ENCODE data around the gene LAMA3. TPM values are rescaled to one million over a fixed set of nuclear protein-coding genes. Genes with fewer than 3 reads are reported as not detected.

LAMA3 gene
- total RNA-seq, 1 experiment from 2014 or later = 9.5 TPM

DNA sequence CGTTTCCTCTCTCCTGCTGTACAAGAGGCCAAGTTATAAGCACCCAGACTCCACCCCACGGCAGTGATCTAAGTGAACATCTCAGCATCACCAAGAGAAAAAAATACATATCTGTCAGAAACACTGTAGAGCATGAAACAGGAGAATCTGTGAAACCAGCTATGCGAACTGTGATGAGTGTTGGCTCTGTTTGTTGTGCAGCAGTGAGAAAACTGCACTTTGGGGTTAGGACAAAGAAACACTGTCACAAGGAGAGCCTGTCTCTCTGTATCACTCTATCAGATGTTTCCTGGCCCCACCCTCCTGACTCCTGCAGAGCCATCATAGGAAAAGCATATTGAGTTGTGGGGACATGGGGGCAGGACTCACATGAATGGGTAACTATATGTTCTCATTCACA lies 87.1 kb downstream of the LAMA3 start:
- DNase-seq (ENCODE audit: low spot score) = no peak

DNA sequence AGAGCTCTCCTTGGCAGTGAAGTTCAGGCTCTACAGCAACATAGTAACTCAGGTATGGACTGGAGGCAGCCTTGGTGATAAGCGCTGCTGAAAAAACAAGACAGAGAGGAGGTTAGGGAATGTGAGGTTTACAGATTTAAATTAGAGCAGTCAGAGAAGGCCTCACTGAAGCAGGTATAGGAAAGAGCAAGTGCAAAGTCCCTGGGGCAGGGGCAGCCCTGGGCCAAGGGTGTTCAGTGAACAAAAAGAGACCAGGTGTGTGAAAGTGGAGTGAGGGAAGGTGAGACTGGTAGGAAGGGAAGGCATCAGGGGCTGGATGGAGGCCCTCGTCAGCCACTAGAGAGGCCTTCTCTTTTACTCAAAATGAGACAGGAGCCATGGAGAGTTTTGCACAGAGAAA lies 89.6 kb downstream of the LAMA3 start:
- DNase-seq (ENCODE audit: low spot score) = no peak

DNA sequence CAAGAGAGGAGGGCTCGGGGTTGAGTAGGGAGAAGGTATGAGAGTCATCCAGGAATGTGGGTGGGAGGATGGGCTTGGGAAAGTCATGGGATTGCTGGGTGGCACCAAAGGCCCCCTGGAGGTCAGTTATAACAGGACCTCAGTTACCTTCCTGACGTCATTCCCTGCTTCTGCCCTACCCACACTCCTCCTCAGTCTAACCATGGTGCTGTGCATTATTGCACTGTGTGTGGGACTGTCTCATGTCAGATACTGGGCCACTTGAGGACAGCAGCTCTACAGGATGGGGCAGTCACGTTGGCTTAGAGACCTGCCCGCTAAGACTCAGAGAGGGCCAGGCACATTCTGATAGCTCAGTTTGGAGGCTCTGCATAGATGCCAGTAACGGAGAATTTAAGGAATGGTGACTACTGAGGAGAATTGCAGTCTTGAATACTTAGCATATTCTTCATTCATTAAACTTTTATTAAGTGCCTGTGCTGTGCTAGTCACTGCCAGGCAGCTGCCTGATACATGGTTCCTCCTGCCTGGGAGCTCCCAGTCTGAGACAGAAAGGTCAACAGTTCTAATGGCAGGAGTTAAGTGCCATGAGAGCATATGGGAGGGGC lies 90.5 kb downstream of the LAMA3 start:
- peak; percentile 41 for DNase-seq (ENCODE audit: low spot score)

DNA sequence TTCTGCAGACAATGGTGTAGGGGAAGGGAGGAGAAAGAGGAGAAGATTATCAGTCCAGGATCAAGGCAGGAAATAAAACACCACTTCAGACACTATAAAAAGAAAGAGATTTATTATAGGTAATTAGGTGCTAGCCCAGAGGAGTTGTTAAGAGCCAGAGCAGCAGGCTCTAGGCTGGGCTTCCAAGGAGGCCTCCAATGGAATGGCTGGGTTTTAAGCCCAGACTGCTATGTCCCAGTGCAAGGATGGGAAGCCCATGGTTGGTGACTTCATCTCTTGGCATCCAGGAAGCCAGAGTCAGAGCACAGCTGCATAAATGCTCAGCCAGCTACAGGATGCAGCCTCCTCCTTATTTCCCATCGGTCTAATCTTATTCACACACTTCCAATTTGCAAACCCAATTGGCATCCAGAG lies 95.6 kb downstream of the LAMA3 start:
- DNase-seq (ENCODE audit: low spot score) = no peak

DNA sequence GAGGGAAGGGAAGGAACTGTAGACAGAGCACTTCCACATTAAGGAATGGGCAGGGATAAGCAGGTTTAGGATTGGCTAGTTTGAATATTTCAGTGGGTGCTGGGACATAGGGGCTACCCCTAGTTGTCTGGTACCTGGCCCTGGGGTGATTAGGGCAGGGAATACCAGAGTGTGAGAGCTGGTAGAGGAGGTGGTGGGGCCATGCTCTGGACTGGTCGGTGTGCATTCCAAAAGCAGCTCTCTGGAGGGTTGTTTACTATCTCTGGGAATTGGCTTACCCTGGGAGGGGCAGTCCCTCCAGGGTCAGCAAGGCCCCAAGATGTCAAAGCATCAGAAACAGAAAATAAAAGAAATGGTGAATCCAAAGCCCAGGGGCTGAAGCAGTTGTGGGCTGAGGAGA lies 103.8 kb downstream of the LAMA3 start:
- no peak for DNase-seq (ENCODE audit: low spot score)

DNA sequence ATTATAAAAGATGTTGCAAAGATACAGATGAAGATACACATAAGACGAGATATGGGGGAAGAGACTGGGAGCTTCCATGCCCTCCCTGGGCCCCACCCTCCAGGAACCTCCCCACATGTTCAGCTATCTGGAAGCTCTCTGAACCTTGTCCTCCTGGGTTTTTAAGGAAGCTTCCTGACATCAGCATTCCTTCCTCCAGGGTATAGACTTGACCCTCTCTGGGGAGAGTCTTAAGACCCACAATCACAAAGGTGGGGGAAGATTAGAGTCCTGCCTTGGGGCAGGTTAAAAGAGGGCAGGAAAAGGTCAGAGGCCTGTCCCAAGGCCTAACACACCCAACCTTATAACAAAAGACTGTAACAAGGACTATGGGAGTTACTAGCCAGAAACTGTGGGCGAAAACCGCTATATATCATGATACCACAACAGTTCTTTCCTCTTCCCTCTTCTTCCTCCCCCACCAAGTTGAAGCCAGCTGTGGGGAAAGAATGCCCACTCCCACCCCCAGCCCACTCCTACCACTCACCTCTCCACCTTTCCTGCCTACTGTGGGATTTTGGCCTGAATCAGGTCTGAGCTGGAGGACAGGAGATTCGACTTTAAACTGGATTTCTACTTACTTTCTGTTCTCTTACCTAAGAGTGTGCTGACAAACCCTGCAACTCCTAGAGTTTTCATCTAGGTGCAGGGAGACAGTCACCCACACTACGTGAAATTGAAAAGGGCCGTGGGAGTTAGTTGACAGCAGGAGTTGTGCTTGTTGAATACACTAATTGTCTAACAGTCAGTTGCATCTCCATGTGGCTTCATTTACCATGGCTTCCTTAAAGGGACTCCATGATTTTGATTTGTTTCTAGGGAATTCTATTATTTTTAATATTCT lies 105.0 kb downstream of the LAMA3 start:
- no peak for DNase-seq (ENCODE audit: low spot score)

DNA sequence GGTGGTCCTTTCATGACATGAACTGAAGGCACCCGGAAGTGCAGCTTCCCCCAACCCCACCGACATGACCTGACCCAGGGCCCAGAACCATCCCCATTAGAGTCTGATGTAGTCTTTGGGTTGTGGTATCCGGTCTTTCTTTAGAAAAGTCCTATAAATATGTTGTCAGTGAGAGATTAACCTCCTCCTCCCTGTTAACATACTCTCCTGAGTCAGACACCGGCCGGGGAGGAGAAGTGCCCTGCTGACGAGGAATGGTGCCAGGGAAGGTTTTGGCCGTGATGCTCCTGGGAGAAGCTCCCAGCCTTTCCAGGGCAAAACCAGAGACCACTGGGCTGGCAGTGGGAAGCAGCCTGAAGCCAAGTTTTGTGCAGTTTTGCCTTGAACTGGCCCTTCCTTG lies 109.0 kb downstream of the LAMA3 start:
- DNase-seq (ENCODE audit: low spot score) = no peak

DNA sequence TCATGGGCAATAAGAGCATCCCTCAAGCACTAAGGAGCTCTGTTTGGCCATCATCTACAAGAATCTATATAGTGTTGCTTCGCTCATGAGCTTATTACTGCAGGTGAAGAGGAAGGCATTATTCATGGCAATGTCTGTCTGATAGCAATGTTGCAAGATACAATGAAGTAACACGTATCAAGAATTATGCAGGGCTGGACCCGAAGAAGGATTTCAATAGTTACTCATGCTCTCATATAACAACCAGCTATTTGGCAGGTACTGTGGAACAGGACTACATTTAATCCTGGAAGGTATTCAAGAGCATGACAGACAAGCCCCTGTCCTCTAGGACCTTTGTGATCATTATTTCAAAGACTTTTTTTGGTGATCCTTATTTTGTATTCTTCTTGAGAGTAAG lies 109.6 kb downstream of the LAMA3 start:
- no peak for DNase-seq (ENCODE audit: low spot score)

DNA sequence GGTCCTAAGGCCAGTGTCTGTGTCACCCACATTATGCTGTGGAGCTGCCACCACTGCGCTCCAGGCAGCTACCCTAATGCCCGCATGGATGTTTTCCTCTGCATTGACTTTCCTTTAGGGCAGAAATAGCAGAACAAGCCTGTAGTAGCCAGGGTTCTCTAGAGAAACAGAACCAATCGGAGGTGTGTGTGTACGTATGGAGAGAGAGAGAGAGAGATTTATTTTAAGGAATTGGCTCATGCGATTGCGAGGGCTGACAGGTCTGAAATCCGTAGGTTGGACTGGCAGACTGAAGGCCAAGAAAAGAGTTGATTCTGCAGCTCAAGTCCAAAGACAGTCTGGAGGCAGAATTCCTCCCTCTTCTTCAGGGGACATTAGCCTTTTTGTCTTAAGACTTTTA lies 110.3 kb downstream of the LAMA3 start:
- DNase-seq (ENCODE audit: low spot score) = no peak

DNA sequence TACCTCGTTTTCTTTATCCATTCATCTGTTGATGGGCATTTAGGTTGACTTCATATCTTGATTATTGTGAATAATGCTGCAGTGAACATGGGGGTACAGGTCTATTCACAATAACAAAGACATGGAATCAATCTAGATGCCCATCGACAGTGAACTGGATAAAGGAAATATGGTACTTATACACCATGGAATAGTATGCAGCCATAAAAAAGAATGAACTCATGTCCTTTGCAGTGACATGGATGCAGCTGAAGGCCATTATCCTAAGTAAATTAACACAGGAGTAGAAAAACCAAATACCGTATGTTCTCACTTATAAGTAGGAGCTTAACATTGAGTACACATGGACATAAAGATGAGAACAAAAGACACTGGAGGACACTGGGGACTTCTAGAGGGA lies 111.6 kb downstream of the LAMA3 start:
- no peak for DNase-seq (ENCODE audit: low spot score)

DNA sequence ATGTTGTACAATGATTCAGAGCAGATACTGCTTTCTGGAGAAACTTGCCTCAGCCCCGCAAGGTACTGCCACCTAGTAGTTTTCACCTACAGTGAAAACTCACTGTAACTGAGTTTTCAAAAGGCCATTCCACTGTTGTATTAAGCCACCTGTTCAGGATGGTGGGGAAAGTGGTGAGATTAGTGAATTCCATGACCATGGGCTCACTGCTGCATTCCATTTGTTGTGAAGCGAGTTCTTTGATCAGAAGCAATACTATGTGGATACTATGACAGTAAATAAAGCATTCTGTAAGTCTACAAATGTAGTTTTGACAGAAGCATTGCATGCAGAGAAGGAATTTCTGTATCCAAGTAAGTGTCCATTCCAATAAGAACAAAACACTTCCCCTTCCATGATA lies 113.6 kb downstream of the LAMA3 start:
- DNase-seq (ENCODE audit: low spot score) = no peak

DNA sequence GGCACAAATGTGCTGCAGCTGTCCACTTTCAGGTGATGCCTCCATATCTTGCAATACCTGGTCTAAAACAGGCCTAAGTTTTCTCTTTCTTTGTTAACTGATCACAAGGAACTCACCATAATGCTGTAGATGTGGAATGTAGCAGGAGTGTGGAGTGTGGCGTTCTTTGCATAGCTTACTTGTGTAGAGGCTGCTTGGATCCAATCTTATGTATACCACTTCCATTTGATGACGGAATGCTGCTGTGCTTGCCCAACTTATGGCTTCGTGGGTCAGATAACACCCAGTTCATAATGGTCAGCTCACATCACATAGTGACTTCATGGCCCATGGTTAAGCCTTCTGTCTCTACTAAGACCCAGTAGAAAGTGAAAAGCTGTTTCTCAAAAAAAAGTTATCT lies 114.5 kb downstream of the LAMA3 start:
- no peak for DNase-seq (ENCODE audit: low spot score)

DNA sequence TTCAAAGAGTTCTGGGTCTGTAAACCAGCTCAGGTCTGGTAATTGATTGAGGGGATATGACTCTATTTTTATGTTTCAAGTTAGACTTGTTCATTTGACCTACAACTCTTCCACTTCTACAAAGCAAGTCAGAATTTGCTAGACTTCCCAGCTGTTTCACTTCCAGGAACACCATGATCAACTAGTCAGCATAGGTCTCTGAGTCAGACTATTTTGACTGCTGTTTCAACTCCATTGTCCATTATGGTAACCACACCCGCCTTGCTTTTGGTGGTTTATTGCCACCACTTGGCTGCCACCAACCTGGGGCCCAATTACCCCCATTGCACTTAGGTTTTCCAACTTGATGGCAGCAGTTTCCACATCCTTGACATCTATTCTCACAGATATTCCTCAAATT lies 116.6 kb downstream of the LAMA3 start:
- DNase-seq (ENCODE audit: low spot score) = no peak

DNA sequence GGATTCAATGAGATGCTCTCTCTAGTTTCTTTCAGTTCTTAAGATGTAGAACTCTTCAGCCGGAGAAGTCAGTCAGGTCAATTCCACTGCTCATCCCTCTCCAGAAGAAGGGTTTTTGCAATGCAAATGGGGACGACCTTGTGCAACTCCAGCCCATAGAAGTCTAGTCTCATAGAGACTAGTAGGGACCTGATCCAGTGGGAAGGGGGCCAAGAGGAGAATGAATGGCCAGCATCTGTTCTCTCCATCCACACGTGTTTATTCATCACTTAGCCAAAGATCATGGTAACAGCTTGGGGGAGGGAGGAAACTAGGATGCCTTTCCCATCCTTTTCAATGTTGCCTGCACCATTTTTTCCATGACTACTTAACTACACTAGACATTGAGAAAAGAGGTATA lies 120.2 kb downstream of the LAMA3 start:
- no peak for DNase-seq (ENCODE audit: low spot score)

DNA sequence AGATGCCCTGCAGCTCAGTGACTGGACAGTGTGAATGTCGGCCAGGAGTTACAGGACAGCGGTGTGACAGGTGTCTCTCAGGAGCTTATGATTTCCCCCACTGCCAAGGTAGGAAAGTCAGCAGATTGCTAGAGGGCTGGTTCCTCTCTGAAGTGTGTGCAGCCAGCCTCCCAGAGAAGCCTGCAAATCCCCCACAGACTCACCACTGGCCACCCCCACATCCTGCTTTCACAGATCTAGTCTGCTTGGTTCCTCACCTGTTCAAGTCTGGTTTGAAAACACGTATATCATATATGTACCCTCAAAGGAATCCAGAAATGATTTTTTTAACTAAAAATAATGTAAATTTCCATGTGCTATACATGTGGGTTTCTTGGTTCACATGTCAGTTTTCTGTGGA lies 121.1 kb downstream of the LAMA3 start:
- no peak for DNase-seq (ENCODE audit: low spot score)

DNA sequence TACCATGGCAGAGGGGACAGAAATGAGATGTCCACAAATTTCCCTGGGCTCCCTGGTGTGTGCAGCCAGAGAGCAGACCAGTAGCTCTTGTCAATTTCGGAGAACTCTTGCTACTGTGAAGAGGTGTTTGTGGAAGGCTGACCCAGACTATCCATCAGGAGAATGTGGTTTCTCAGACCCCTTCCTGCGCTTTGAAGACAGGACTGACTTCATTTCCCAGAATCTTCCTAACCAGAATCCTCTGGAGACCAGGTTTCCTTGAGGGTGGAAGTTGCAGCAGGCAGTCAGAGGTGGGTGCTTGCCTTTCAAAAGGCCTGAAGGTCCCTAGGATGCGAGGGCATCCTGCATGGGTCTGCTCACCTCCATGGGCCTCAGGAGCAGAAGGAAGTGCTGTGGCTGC lies 121.9 kb downstream of the LAMA3 start:
- DNase-seq (ENCODE audit: low spot score) = no peak

DNA sequence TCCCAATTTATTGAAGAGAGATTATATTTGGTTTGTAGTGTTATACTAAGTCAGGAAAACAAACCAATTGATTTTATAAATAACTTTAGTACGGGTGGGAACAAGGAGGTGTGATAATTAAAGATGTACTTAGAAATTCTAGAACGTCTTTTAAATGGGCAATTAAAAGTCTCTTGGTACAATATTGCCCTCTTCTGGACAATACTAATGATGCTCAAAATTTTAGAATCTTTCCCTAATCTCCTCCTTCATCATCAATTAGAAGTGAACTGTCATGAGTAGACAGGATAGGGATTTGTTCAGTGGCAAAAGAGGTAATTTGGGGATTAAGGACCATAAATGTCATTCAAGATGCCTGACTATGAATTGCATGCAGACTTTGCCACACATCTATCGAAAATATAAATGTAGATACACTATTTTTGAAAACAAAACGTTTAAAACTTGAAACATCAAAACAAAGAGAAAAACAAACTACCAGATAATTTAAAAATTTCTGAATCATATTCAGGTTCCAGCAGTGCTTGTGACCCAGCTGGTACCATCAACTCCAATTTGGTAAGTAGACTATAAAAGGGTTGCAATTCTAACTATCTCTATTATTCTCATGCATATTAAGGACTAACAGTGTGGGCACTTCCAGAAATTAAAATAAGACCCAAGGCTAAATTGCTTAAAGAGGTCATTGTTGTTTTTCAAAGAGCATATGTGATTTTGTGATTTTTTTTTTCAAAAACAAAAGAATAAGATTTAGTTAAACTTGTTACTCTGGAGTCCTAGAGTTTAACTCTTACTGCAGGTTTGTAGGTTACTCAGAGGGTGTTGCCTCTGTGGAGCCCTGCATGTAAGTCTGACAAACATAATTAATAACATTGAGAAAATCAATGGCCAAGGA lies 123.5 kb downstream of the LAMA3 start:
- DNase-seq (ENCODE audit: low spot score) = peak; percentile 39

DNA sequence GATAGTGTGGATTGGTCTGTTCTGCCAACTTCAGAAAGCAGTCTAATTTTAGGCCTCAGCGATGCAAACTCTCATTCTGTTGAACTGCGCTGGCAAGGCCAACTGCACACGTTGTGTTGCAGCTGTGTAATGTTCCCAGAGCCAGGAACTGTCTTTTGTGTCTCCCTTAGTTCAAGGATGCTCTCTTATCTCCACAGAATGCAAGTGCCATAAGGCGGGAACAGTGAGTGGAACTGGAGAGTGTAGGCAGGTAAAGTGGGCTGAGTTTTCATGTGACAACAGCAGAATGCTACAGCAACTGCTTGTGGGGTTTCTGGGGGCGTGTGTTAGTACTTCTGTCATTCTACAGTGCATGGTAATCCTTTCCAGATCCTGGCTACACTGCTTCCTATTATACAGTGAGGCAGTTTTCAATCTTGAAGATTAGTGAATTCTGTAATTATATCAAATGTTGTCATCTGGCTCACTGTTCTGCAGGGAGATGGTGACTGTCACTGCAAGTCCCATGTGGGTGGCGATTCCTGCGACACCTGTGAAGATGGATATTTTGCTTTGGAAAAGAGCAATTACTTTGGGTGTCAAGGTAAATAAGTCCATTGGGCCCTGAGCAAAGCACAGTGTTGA lies 125.8 kb downstream of the LAMA3 start:
- DNase-seq (ENCODE audit: low spot score) = no peak

DNA sequence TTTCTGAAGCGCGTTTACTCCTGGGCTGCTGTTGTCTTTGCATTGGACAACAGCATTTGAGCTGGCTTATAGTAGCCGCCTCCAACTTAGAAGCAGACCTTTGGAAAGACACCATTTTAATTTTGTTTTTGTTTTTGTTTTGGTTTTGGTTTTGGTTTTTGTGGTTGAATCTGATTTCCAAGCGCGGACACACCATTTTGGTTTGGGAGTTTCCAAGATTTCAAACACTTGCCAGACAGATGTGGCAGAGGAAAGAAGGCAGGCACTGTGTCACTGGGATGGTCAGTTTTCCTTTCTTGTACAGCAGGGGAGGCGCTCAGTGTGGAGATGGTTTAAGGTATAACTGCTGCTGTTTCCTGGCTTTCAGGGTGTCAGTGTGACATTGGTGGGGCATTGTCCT lies 126.8 kb downstream of the LAMA3 start:
- no peak for DNase-seq (ENCODE audit: low spot score)

DNA sequence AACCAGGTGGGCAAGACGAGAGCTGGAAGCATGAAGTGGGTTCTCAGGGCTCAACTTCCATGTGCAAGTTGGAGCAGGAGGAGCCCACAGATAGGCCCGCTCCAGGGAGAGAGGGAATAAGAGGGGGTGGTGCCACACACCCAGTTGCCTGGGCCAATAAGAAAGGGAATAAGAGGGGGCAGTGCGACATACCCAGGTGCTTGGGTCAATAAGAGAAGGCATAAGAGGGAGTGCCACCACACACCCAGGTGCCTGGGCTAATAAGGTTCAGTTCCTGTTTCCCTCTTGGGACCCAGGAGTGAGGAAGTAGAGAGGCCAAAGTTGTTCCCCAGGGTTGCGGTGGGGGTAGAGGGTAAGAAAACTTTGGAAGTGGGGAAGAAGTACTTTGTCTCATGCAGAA lies 127.5 kb downstream of the LAMA3 start:
- no peak for DNase-seq (ENCODE audit: low spot score)

DNA sequence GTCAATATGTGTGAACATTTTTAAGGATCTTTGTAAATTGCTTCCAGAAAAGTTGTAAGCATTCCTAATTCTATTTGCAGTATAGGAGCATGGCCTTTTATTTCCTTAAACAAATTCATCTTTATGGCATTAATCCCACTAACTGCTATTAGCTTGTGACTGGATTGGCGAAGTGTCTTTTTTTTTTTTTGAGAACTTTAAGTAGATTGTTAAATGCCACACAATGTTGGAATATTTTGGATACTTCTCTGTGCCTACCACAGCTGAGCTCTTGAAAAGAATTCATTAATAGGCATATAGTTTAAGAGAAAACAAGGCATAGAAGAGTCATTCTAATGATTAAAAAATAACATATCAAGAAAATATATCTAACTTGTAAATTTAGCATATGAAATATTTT lies 129.7 kb downstream of the LAMA3 start:
- DNase-seq (ENCODE audit: low spot score) = no peak
